Fibroblast of lung (primary cell): ENCODE measurements around the gene PDE6A.

ENCODE experiments used
- EZH2 ChIP-seq: IDR thresholded peaks from 2 replicates; pipeline ENCODE4 v1.5.1; 2012; ENCODE audit warnings: low read length, control low read depth, mild to moderate bottlenecking; ENCODE audit errors: missing control alignments
- TF ChIP-seq, protein P1 (sequence below), 2 donors: IDR thresholded peaks in 1 of 2; conservative IDR thresholded peaks in 1 of 2; 1 replicate in 1 of 2; 2 replicates in 1 of 2; pipeline ENCODE4 v1.5.1; 2011 to 2012; ENCODE audit warnings: low read length in 2 of 2, control low read depth in 1 of 2, inconsistent platforms in 1 of 2, low read depth in 1 of 2, mild to moderate bottlenecking in 1 of 2

GRCh38 chr5:149912226-149912871 is 32.2 kb downstream of the PDE6A start:
- TF ChIP-seq, protein P1, sequence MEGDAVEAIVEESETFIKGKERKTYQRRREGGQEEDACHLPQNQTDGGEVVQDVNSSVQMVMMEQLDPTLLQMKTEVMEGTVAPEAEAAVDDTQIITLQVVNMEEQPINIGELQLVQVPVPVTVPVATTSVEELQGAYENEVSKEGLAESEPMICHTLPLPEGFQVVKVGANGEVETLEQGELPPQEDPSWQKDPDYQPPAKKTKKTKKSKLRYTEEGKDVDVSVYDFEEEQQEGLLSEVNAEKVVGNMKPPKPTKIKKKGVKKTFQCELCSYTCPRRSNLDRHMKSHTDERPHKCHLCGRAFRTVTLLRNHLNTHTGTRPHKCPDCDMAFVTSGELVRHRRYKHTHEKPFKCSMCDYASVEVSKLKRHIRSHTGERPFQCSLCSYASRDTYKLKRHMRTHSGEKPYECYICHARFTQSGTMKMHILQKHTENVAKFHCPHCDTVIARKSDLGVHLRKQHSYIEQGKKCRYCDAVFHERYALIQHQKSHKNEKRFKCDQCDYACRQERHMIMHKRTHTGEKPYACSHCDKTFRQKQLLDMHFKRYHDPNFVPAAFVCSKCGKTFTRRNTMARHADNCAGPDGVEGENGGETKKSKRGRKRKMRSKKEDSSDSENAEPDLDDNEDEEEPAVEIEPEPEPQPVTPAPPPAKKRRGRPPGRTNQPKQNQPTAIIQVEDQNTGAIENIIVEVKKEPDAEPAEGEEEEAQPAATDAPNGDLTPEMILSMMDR (conservative IDR thresholded peaks at IDR 0.05 in 1 of 2, IDR thresholded peaks at IDR 0.05 in 1 of 2; ENCODE audit: low read depth in 1 of 2, low read length in 2 of 2) = no peak
- no peak for TF ChIP-seq EZH2
